ENCODE results near the gene XRCC2.

GRCh38 chr7:152621426-152621825 is 54.5 kb downstream of the XRCC2 start:
- TF ChIP-seq MYC (IDR thresholded peaks at IDR 0.05; ENCODE audit: low read depth, low read length) (no peak), POLR2A (IDR thresholded peaks at IDR 0.05; ENCODE audit: extremely low read depth, insufficient read length) (no peak)

Measured in NB4 (cell line).